Measurements from ENCODE around the gene DIP2B. TPM values are rescaled to one million over a fixed set of nuclear protein-coding genes. Genes with fewer than 3 reads are reported as not detected.

DIP2B gene
- polyA plus RNA-seq, 2 donors, result 7.2 to 10.0 TPM

- H3K27me3 ChIP-seq (ENCODE audit: control insufficient read depth in 1 of 2, insufficient read depth in 2 of 2, low read length in 2 of 2), result no peaks in the 10 kb centered on the region
- no peaks in the 10 kb centered on the region for H3K4me1 ChIP-seq (ENCODE audit: control insufficient read depth in 2 of 2, insufficient read depth in 2 of 2, low read length in 1 of 2)
- 67 to 68% methylated on average over 2 of the region's 2 CpGs for WGBS, 2 donors
- no peaks in the 10 kb centered on the region for H3K9me3 ChIP-seq (ENCODE audit: control insufficient read depth in 2 of 2, insufficient read depth in 1 of 2, low read depth in 1 of 2, low read length in 1 of 2)
- H3K27ac ChIP-seq (ENCODE audit: low read depth in 2 of 2, low read length in 1 of 2), result no peak overlapping the region
- peaks cover 7 to 17% of the 10 kb centered on the region in 2 donors for H3K36me3 ChIP-seq (ENCODE audit: control insufficient read depth in 2 of 2, insufficient read depth in 2 of 2, low read length in 1 of 2)
- no peak overlapping the region for H3K4me3 ChIP-seq (ENCODE audit: low read depth in 1 of 2, low read length in 2 of 2)
These were observed 210.4 kb downstream of the DIP2B start for GRCh38 chr12:50715174-50715573.

GRCh38 chr12:50718760-50719159 is 214.0 kb downstream of the DIP2B start:
- WGBS, 2 donors, result 77 to 85% methylated on average over 2 of the region's 2 CpGs
- H3K36me3 ChIP-seq (ENCODE audit: control insufficient read depth in 2 of 2, insufficient read depth in 2 of 2, low read length in 1 of 2), result peaks cover 12 to 22% of the 10 kb centered on the region in 2 donors
- H3K9me3 ChIP-seq (ENCODE audit: control insufficient read depth in 2 of 2, insufficient read depth in 1 of 2, low read depth in 1 of 2, low read length in 1 of 2), result no peaks in the 10 kb centered on the region
- no peaks in the 10 kb centered on the region for H3K4me1 ChIP-seq (ENCODE audit: control insufficient read depth in 2 of 2, insufficient read depth in 2 of 2, low read length in 1 of 2)
- no peak overlapping the region for H3K27ac ChIP-seq (ENCODE audit: low read depth in 2 of 2, low read length in 1 of 2)
- H3K4me3 ChIP-seq (ENCODE audit: low read depth in 1 of 2, low read length in 2 of 2), result no peak overlapping the region
- H3K27me3 ChIP-seq (ENCODE audit: control insufficient read depth in 1 of 2, insufficient read depth in 2 of 2, low read length in 2 of 2), result no peaks in the 10 kb centered on the region

- Histone ChIP-seq H3K4me3 (ENCODE audit: low read depth in 1 of 2, low read length in 2 of 2) (no peak overlapping the region), H3K27ac (ENCODE audit: low read depth in 2 of 2, low read length in 1 of 2) (no peak overlapping the region), H3K9me3 (ENCODE audit: control insufficient read depth in 2 of 2, insufficient read depth in 1 of 2, low read depth in 1 of 2, low read length in 1 of 2) (no peaks in the 10 kb centered on the region), H3K27me3 (ENCODE audit: control insufficient read depth in 1 of 2, insufficient read depth in 2 of 2, low read length in 2 of 2) (no peaks in the 10 kb centered on the region), H3K36me3 (ENCODE audit: control insufficient read depth in 2 of 2, insufficient read depth in 2 of 2, low read length in 1 of 2) (peaks cover 9 to 27% of the 10 kb centered on the region in 2 donors), H3K4me1 (ENCODE audit: control insufficient read depth in 2 of 2, insufficient read depth in 2 of 2, low read length in 1 of 2) (no peaks in the 10 kb centered on the region)
- 91 to 92% methylated on average over 3 of the region's 3 CpGs for WGBS, 2 donors
These were observed 215.3 kb downstream of the DIP2B start for GRCh38 chr12:50720085-50720484.

- 83 to 89% methylated on average over 5 of the region's 5 CpGs for WGBS, 2 donors
- no peaks in the 10 kb centered on the region for H3K9me3 ChIP-seq (ENCODE audit: control insufficient read depth in 2 of 2, insufficient read depth in 1 of 2, low read depth in 1 of 2, low read length in 1 of 2)
- peaks cover 9 to 24% of the 10 kb centered on the region in 2 donors for H3K36me3 ChIP-seq (ENCODE audit: control insufficient read depth in 2 of 2, insufficient read depth in 2 of 2, low read length in 1 of 2)
- no peaks in the 10 kb centered on the region for H3K4me1 ChIP-seq (ENCODE audit: control insufficient read depth in 2 of 2, insufficient read depth in 2 of 2, low read length in 1 of 2)
- no peaks in the 10 kb centered on the region for H3K27me3 ChIP-seq (ENCODE audit: control insufficient read depth in 1 of 2, insufficient read depth in 2 of 2, low read length in 2 of 2)
- H3K27ac ChIP-seq (ENCODE audit: low read depth in 2 of 2, low read length in 1 of 2), result no peak overlapping the region
- no peak overlapping the region for H3K4me3 ChIP-seq (ENCODE audit: low read depth in 1 of 2, low read length in 2 of 2)
These were observed 215.7 kb downstream of the DIP2B start for GRCh38 chr12:50720501-50720900.

- Histone ChIP-seq H3K27me3 (ENCODE audit: control insufficient read depth in 1 of 2, insufficient read depth in 2 of 2, low read length in 2 of 2) (no peaks in the 10 kb centered on the region), H3K36me3 (ENCODE audit: control insufficient read depth in 2 of 2, insufficient read depth in 2 of 2, low read length in 1 of 2) (peaks cover 10 to 30% of the 10 kb centered on the region in 2 donors), H3K9me3 (ENCODE audit: control insufficient read depth in 2 of 2, insufficient read depth in 1 of 2, low read depth in 1 of 2, low read length in 1 of 2) (no peaks in the 10 kb centered on the region), H3K27ac (ENCODE audit: low read depth in 2 of 2, low read length in 1 of 2) (no peak overlapping the region), H3K4me1 (ENCODE audit: control insufficient read depth in 2 of 2, insufficient read depth in 2 of 2, low read length in 1 of 2) (no peaks in the 10 kb centered on the region), H3K4me3 (ENCODE audit: low read depth in 1 of 2, low read length in 2 of 2) (no peak overlapping the region)
- 65 to 82% methylated on average over 1 of the region's 1 CpG for WGBS, 2 donors
These were observed 219.1 kb downstream of the DIP2B start for GRCh38 chr12:50723865-50724264.

GRCh38 chr12:50725011-50725942 is 220.5 kb downstream of the DIP2B start:
- no peak overlapping the region for H3K4me3 ChIP-seq (ENCODE audit: low read depth in 1 of 2, low read length in 2 of 2)
- WGBS, 2 donors, result 77 to 87% methylated on average over 5 of the region's 5 CpGs
- H3K27ac ChIP-seq (ENCODE audit: low read depth in 2 of 2, low read length in 1 of 2), result no peak overlapping the region
- H3K4me1 ChIP-seq (ENCODE audit: control insufficient read depth in 2 of 2, insufficient read depth in 2 of 2, low read length in 1 of 2), result no peaks in the 10 kb centered on the region
- no peaks in the 10 kb centered on the region for H3K9me3 ChIP-seq (ENCODE audit: control insufficient read depth in 2 of 2, insufficient read depth in 1 of 2, low read depth in 1 of 2, low read length in 1 of 2)
- H3K27me3 ChIP-seq (ENCODE audit: control insufficient read depth in 1 of 2, insufficient read depth in 2 of 2, low read length in 2 of 2), result no peaks in the 10 kb centered on the region
- H3K36me3 ChIP-seq (ENCODE audit: control insufficient read depth in 2 of 2, insufficient read depth in 2 of 2, low read length in 1 of 2), result peaks cover 15 to 36% of the 10 kb centered on the region in 2 donors

GRCh38 chr12:50727466-50727865 is 222.7 kb downstream of the DIP2B start:
- H3K36me3 ChIP-seq (ENCODE audit: control insufficient read depth in 2 of 2, insufficient read depth in 2 of 2, low read length in 1 of 2), result peaks cover 19 to 40% of the 10 kb centered on the region in 2 donors
- 63 to 71% methylated on average over 2 of the region's 2 CpGs for WGBS, 2 donors
- no peak overlapping the region for H3K27ac ChIP-seq (ENCODE audit: low read depth in 2 of 2, low read length in 1 of 2)

GRCh38 chr12:50728417-50728816 is 223.6 kb downstream of the DIP2B start:
- 88 to 92% methylated on average over 7 of the region's 7 CpGs for WGBS, 2 donors
- Histone ChIP-seq H3K27ac (ENCODE audit: low read depth in 2 of 2, low read length in 1 of 2) (no peak overlapping the region), H3K9me3 (ENCODE audit: control insufficient read depth in 2 of 2, insufficient read depth in 1 of 2, low read depth in 1 of 2, low read length in 1 of 2) (no peaks in the 10 kb centered on the region), H3K4me3 (ENCODE audit: low read depth in 1 of 2, low read length in 2 of 2) (no peak overlapping the region), H3K4me1 (ENCODE audit: control insufficient read depth in 2 of 2, insufficient read depth in 2 of 2, low read length in 1 of 2) (no peaks in the 10 kb centered on the region), H3K27me3 (ENCODE audit: control insufficient read depth in 1 of 2, insufficient read depth in 2 of 2, low read length in 2 of 2) (no peaks in the 10 kb centered on the region), H3K36me3 (ENCODE audit: control insufficient read depth in 2 of 2, insufficient read depth in 2 of 2, low read length in 1 of 2) (peaks cover 18 to 40% of the 10 kb centered on the region in 2 donors)

More at GRCh38 chr12:50727466-50727865, 222.7 kb downstream of the DIP2B start:
- Histone ChIP-seq H3K4me3 (ENCODE audit: low read depth in 1 of 2, low read length in 2 of 2) (no peak overlapping the region), H3K27me3 (ENCODE audit: control insufficient read depth in 1 of 2, insufficient read depth in 2 of 2, low read length in 2 of 2) (no peaks in the 10 kb centered on the region), H3K9me3 (ENCODE audit: control insufficient read depth in 2 of 2, insufficient read depth in 1 of 2, low read depth in 1 of 2, low read length in 1 of 2) (no peaks in the 10 kb centered on the region), H3K4me1 (ENCODE audit: control insufficient read depth in 2 of 2, insufficient read depth in 2 of 2, low read length in 1 of 2) (no peaks in the 10 kb centered on the region)

GRCh38 chr12:50728841-50729240 is 224.1 kb downstream of the DIP2B start:
- Histone ChIP-seq H3K4me1 (ENCODE audit: control insufficient read depth in 2 of 2, insufficient read depth in 2 of 2, low read length in 1 of 2) (no peaks in the 10 kb centered on the region), H3K4me3 (ENCODE audit: low read depth in 1 of 2, low read length in 2 of 2) (no peak overlapping the region), H3K36me3 (ENCODE audit: control insufficient read depth in 2 of 2, insufficient read depth in 2 of 2, low read length in 1 of 2) (peaks cover 19 to 42% of the 10 kb centered on the region in 2 donors), H3K27ac (ENCODE audit: low read depth in 2 of 2, low read length in 1 of 2) (no peak overlapping the region), H3K9me3 (ENCODE audit: control insufficient read depth in 2 of 2, insufficient read depth in 1 of 2, low read depth in 1 of 2, low read length in 1 of 2) (no peaks in the 10 kb centered on the region), H3K27me3 (ENCODE audit: control insufficient read depth in 1 of 2, insufficient read depth in 2 of 2, low read length in 2 of 2) (no peaks in the 10 kb centered on the region)
- WGBS, 2 donors, result 79 to 86% methylated on average over 4 of the region's 4 CpGs

- no peak overlapping the region for H3K27ac ChIP-seq (ENCODE audit: low read depth in 2 of 2, low read length in 1 of 2)
- H3K4me3 ChIP-seq (ENCODE audit: low read depth in 1 of 2, low read length in 2 of 2), result no peak overlapping the region
- no peaks in the 10 kb centered on the region for H3K9me3 ChIP-seq (ENCODE audit: control insufficient read depth in 2 of 2, insufficient read depth in 1 of 2, low read depth in 1 of 2, low read length in 1 of 2)
- no peaks in the 10 kb centered on the region for H3K4me1 ChIP-seq (ENCODE audit: control insufficient read depth in 2 of 2, insufficient read depth in 2 of 2, low read length in 1 of 2)
- peaks cover 23 to 45% of the 10 kb centered on the region in 2 donors for H3K36me3 ChIP-seq (ENCODE audit: control insufficient read depth in 2 of 2, insufficient read depth in 2 of 2, low read length in 1 of 2)
- H3K27me3 ChIP-seq (ENCODE audit: control insufficient read depth in 1 of 2, insufficient read depth in 2 of 2, low read length in 2 of 2), result no peaks in the 10 kb centered on the region
- 88% methylated on average over 9 of the region's 9 CpGs for whole genome bisulfite sequencing, 2 donors
These were observed 227.8 kb downstream of the DIP2B start for GRCh38 chr12:50732591-50732990.
